Endothelial cell of umbilical vein (primary cell): ENCODE results near the gene MRPL50. TPM values are rescaled to one million over a fixed set of nuclear protein-coding genes. Genes with fewer than 3 reads are reported as not detected.

Experiments
- BruUV-seq: library from RNA; stranded (reverse); fragments of 400-500 nt; replicated peaks from 2 replicates; lab custom pipeline; 2021; lab: Mats Ljungman, UMichigan
- CTCF ChIA-PET: fragments of 300-600, 350-600 bp; sonication (Branson Sonifier 250); formaldehyde crosslinking; loops from one replicate; lab custom pipeline; 2021; ENCODE audit warnings: antibody characterized with exemption, inconsistent platforms; lab: Charles Lee
- POLR2A ChIA-PET: fragments of 300-600, 350-600 bp; sonication (Branson Sonifier 250); formaldehyde crosslinking; loops from one replicate; lab custom pipeline; 2021; ENCODE audit warnings: antibody characterized with exemption, inconsistent platforms; lab: Charles Lee
- DNase-seq: peaks from one replicate; pipeline ENCODE4 v3.0.0-alpha.2; 2011; ENCODE audit warnings: low read depth, low spot score
- FAIRE-seq: peaks from 2 replicates; lab custom pipeline; 2011; peaks lifted over from hg19 to GRCh38; lab: Jason Lieb, UNC
- H2AFZ ChIP-seq: 2 replicates; pipeline ENCODE4 v1.6.0; 2012; ENCODE audit warnings: low read depth, low read length, control low read depth, inconsistent platforms
- H3K27ac ChIP-seq: 2 replicates; pipeline ENCODE4 v1.5.1; 2011; ENCODE audit warnings: low read depth, mild to moderate bottlenecking, control low read depth, low read length, moderate library complexity; ENCODE audit not compliant: insufficient read depth
- H3K27me3 ChIP-seq, 2 experiments: 2 replicates each; pipeline versions ENCODE4 v1.6.0 to v1.6.1; 2011; ENCODE audit warnings: low read length in 2 of 2, mixed read lengths in 1 of 2; ENCODE audit not compliant: control insufficient read depth in 2 of 2, insufficient read depth in 2 of 2
- H3K36me3 ChIP-seq, 2 experiments: 2 replicates in 1 of 2; 3 replicates in 1 of 2; pipeline ENCODE4 v1.5.1; 2011; ENCODE audit warnings: low read length in 2 of 2, mild to moderate bottlenecking in 1 of 2, moderate library complexity in 1 of 2; ENCODE audit not compliant: control insufficient read depth in 2 of 2, insufficient read depth in 2 of 2; ENCODE audit errors: extremely low read depth in 1 of 2
- H3K4me1 ChIP-seq: 3 replicates; pipeline ENCODE4 v1.5.1; 2011; ENCODE audit warnings: mild to moderate bottlenecking, low read length; ENCODE audit not compliant: control insufficient read depth, insufficient read depth; ENCODE audit errors: extremely low read depth
- H3K4me2 ChIP-seq: 2 replicates; pipeline ENCODE4 v1.6.1; 2011; ENCODE audit warnings: low read length, control low read depth, mixed read lengths; ENCODE audit not compliant: insufficient read depth
- H3K4me3 ChIP-seq, 3 experiments: fragments of 200-600 bp in 1 of 3; sonication (generic), shearing (Covaris generic) in 1 of 3; replicated peaks in 1 of 3; 2 replicates each; pipeline ENCODE4 v1.5.1; 2011 to 2016; ENCODE audit warnings: control low read depth in 3 of 3, low read length in 3 of 3, mild to moderate bottlenecking in 2 of 3, inconsistent platforms in 1 of 3, low read depth in 1 of 3, moderate library complexity in 1 of 3; ENCODE audit not compliant: insufficient read depth in 1 of 3
- H3K79me2 ChIP-seq: 2 replicates; pipeline ENCODE4 v1.6.0; 2012; ENCODE audit warnings: low read length, inconsistent platforms; ENCODE audit not compliant: control insufficient read depth, insufficient read depth
- H3K9ac ChIP-seq: replicated peaks from 2 replicates; pipeline ENCODE3; 2011; ENCODE audit warnings: low read length, control low read depth; ENCODE audit not compliant: insufficient read depth; ENCODE audit errors: extremely low read depth
- H3K9me1 ChIP-seq: replicated peaks from 3 replicates; pipeline ENCODE4 v1.6.0; 2011; ENCODE audit warnings: mild to moderate bottlenecking, low read length; ENCODE audit not compliant: control insufficient read depth, insufficient read depth; ENCODE audit errors: extremely low read depth
- H3K9me3 ChIP-seq: replicated peaks from 2 replicates; pipeline ENCODE4 v1.5.1; 2012; ENCODE audit warnings: low read length, inconsistent platforms; ENCODE audit not compliant: control insufficient read depth, insufficient read depth
- H4K20me1 ChIP-seq: replicated peaks from 2 replicates; pipeline ENCODE3; 2011; ENCODE audit warnings: mild to moderate bottlenecking, low read length; ENCODE audit not compliant: control insufficient read depth, insufficient read depth; ENCODE audit errors: extremely low read depth
- EZH2 ChIP-seq: IDR thresholded peaks from 2 replicates; pipeline ENCODE4 v1.6.1; 2012; ENCODE audit warnings: borderline replicate concordance, low read depth, mild to moderate bottlenecking, moderate library complexity, low read length, inconsistent platforms; ENCODE audit not compliant: severe bottlenecking
- FOS ChIP-seq: IDR thresholded peaks from 2 replicates; pipeline ENCODE4 v1.6.1; 2011; ENCODE audit warnings: mild to moderate bottlenecking, low read length, moderate library complexity, borderline replicate concordance; ENCODE audit not compliant: insufficient read depth
- GATA2 ChIP-seq: IDR thresholded peaks from 2 replicates; pipeline ENCODE4 v1.7.0; 2011; ENCODE audit warnings: low read depth, mild to moderate bottlenecking, moderate library complexity, mixed read lengths, low read length; ENCODE audit not compliant: insufficient read length, insufficient read depth
- JUN ChIP-seq: IDR thresholded peaks from 2 replicates; pipeline ENCODE4 v1.6.1; 2011; ENCODE audit warnings: borderline replicate concordance, low read depth; ENCODE audit not compliant: insufficient read length, insufficient read depth
- MYC ChIP-seq: IDR thresholded peaks from one replicate; pipeline ENCODE4 v1.6.1; 2011; ENCODE audit warnings: mild to moderate bottlenecking, low read depth, low read length
- POLR2A ChIP-seq: IDR thresholded peaks from 2 replicates; pipeline ENCODE4 v1.6.1; 2012; ENCODE audit warnings: low read depth, mild to moderate bottlenecking, control low read depth, low read length
- POLR2AphosphoS5 ChIP-seq: IDR thresholded peaks from 2 replicates; pipeline ENCODE4 v1.6.1; 2012; ENCODE audit warnings: low read depth, mild to moderate bottlenecking, control low read depth, low read length, moderate library complexity; ENCODE audit not compliant: insufficient read depth
- dilution Hi-C: fragments of 300-500 bp; cut with MboI; formaldehyde crosslinking; loops from one replicate; pipeline ENCODE4 v1.15.0; 2019; ENCODE audit warnings: low sequenced_read_pairs; ENCODE audit not compliant: extremely low pct_ligation_motif_present
- intact Hi-C: fragments of 100-400 bp; cut with micrococcal nuclease; formaldehyde crosslinking; loops from one replicate; pipeline ENCODE4 v1.10.0; 2022
- polyA plus RNA-seq, 4 experiments: library from polyadenylated mRNA; depleted of rRNA in 3 of 4; stranded (reverse) in 3 of 4; unstranded in 1 of 4; fragments of >200 nt; gene quantifications; 2 replicates each; pipeline versions ENCODE4 v1.2.1 to v1.2.3, GENCODE V29; 2011 to 2012; ENCODE audit warnings: missing spikeins in 1 of 4
- total RNA-seq: library from RNA; stranded (reverse); gene quantifications from 2 replicates; pipeline ENCODE4 v1.2.3, GENCODE V29; 2021
- TF ChIP-seq, protein P1 (sequence below), 2 donors: IDR thresholded peaks; 1 replicate in 1 of 2; 2 replicates in 1 of 2; pipeline ENCODE4 v1.5.1; 2011; ENCODE audit warnings: low read length in 2 of 2, mild to moderate bottlenecking in 2 of 2, moderate library complexity in 2 of 2, control low read depth in 1 of 2, inconsistent platforms in 1 of 2, low read depth in 1 of 2; ENCODE audit not compliant: insufficient read depth in 1 of 2; ENCODE audit errors: extremely low read depth in 1 of 2
- TF ChIP-seq, protein P2 (sequence below): IDR thresholded peaks from 2 replicates; pipeline ENCODE4 v1.6.1; 2011; ENCODE audit not compliant: insufficient read depth, insufficient read length

MRPL50 gene
- total and polyA plus RNA-seq, 2 donors (not counting 3 experiments of a cell fraction or from before 2014, with no cell fraction given) = 5.7 to 9.7 TPM

DNA sequence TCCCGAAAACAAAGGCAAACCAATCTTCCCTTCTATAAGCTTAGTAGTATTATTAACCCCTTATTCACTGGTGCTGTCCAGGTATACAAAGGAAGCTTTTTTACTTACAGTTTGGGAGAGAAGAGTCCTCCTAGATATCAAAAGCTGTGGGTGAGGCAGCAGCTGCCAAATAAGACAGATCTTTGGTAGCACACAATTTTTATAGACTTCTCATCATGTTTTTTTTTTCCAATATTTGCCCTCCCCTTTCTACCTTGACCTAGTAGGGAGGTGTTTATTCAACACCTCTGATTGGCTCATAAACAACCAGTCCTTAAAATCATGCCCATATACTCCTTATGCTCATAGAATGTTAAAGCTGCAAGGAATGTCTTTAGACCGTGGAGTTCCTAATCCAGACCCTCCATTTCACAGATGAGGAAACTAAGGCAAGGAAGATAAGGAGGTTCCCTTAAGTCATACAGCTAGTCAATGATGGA is 37.2 kb upstream of the MRPL50 start, which contains the start of gene ALDOB:
TSS of gene ALDOB (minus strand) at position 174 of the 479 bp plus-strand sequence. CDS start 4,887 bp downstream, outside the sequence.
- no peaks in the 10 kb centered on the region for H3K79me2 ChIP-seq
- no peak for DNase-seq
- peaks cover 0 to 3% of the 10 kb centered on the region in 2 experiments for H3K27me3 ChIP-seq
- H3K9me1 ChIP-seq = no peaks in the 10 kb centered on the region
- no peak within 1 kb of the TSS for H3K9ac ChIP-seq
- no peak within 1 kb of the TSS for H3K27ac ChIP-seq
- TF ChIP-seq, protein P1, sequence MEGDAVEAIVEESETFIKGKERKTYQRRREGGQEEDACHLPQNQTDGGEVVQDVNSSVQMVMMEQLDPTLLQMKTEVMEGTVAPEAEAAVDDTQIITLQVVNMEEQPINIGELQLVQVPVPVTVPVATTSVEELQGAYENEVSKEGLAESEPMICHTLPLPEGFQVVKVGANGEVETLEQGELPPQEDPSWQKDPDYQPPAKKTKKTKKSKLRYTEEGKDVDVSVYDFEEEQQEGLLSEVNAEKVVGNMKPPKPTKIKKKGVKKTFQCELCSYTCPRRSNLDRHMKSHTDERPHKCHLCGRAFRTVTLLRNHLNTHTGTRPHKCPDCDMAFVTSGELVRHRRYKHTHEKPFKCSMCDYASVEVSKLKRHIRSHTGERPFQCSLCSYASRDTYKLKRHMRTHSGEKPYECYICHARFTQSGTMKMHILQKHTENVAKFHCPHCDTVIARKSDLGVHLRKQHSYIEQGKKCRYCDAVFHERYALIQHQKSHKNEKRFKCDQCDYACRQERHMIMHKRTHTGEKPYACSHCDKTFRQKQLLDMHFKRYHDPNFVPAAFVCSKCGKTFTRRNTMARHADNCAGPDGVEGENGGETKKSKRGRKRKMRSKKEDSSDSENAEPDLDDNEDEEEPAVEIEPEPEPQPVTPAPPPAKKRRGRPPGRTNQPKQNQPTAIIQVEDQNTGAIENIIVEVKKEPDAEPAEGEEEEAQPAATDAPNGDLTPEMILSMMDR (IDR thresholded peaks at IDR 0.05; ENCODE audit: extremely low read depth in 1 of 2, insufficient read depth in 1 of 2, low read depth in 1 of 2, low read length in 2 of 2) = no peak
- TF ChIP-seq POLR2A = no peak
- no peak for TF ChIP-seq GATA2
- no peak for TF ChIP-seq POLR2AphosphoS5
- no peak for TF ChIP-seq JUN
- TF ChIP-seq MYC = no peak
- TF ChIP-seq EZH2 = no peak
- TF ChIP-seq, protein P2, sequence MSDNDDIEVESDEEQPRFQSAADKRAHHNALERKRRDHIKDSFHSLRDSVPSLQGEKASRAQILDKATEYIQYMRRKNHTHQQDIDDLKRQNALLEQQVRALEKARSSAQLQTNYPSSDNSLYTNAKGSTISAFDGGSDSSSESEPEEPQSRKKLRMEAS = no peak
- no peak for TF ChIP-seq FOS
- H3K4me3 ChIP-seq = no peak within 1 kb of the TSS
- POLR2A ChIA-PET = interaction anchor here (0.7 kb wide), 1 partner anchor 1572 kb away, joined by 4 read pairs; no protein-coding TSS in a partner anchor
- H3K4me2 ChIP-seq = no peak within 1 kb of the TSS
- dilution Hi-C loops (no loop called here), intact Hi-C loops (no loop called here)
- H4K20me1 ChIP-seq = no peaks in the 10 kb centered on the region
- BruUV-seq = no TSS peak
- no peaks in the 10 kb centered on the region for H3K36me3 ChIP-seq
- H3K9me3 ChIP-seq = no peaks in the 10 kb centered on the region
- no peaks in the 10 kb centered on the region for H3K4me1 ChIP-seq
- FAIRE-seq = no peak
- CTCF ChIA-PET = no interaction called here
- H2AFZ ChIP-seq = no peak within 1 kb of the TSS
